DOHH2 (cell line): ENCODE measurements around the gene VANGL2.

Source experiments
- EZH2phosphoT487 ChIP-seq: fragments of 200-600 bp; sonication (generic); IDR thresholded peaks from 2 replicates; pipeline ENCODE4 v1.6.1; 2017; ENCODE audit warnings: borderline replicate concordance, mild to moderate bottlenecking, antibody characterized with exemption, low read length, moderate library complexity, mixed read lengths
- TF ChIP-seq, protein P1 (sequence below): fragments of 200-600 bp; sonication (generic); IDR thresholded peaks from one replicate; pipeline ENCODE4 v1.5.1; 2014; ENCODE audit warnings: antibody characterized with exemption, mild to moderate bottlenecking, low read depth, low read length; ENCODE audit not compliant: poor library complexity, severe bottlenecking

DNA sequence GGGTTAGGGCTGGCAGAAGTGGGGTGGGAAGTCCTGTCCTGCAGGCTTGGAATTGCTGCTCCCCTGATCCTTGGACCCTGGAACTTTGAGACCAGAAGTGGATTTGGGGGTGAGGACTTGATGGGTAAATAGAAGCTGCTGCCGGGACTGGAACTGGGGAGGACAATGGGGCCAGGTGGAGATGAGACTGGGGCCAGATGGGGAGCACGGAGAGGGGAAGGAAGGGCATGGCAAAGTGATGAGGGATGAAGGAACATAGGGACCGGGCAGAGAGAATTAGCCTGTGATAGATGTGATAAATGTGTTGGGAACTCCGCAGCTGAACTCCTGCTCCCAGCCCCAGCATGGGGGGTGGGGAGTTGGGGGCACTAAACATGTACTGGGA is 32.9 kb upstream of the VANGL2 start:
- TF ChIP-seq, protein P1, sequence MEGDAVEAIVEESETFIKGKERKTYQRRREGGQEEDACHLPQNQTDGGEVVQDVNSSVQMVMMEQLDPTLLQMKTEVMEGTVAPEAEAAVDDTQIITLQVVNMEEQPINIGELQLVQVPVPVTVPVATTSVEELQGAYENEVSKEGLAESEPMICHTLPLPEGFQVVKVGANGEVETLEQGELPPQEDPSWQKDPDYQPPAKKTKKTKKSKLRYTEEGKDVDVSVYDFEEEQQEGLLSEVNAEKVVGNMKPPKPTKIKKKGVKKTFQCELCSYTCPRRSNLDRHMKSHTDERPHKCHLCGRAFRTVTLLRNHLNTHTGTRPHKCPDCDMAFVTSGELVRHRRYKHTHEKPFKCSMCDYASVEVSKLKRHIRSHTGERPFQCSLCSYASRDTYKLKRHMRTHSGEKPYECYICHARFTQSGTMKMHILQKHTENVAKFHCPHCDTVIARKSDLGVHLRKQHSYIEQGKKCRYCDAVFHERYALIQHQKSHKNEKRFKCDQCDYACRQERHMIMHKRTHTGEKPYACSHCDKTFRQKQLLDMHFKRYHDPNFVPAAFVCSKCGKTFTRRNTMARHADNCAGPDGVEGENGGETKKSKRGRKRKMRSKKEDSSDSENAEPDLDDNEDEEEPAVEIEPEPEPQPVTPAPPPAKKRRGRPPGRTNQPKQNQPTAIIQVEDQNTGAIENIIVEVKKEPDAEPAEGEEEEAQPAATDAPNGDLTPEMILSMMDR: no peak
- no peak for TF ChIP-seq EZH2phosphoT487
